SK-N-SH (cell line): ENCODE results near the gene OSBPL6. TPM values are rescaled to one million over a fixed set of nuclear protein-coding genes. Genes with fewer than 3 reads are reported as not detected.

ENCODE experiments used
- CTCF ChIA-PET: fragments of 300-600, 350-600 bp; formaldehyde crosslinking; extraction: SDS; loops from one replicate; lab custom pipeline; 2021; lab: Yijun Ruan, JAX
- POLR2A ChIA-PET: fragments of 350-600 bp; sonication (Branson Sonifier 250); formaldehyde crosslinking; extraction: SDS; loops from one replicate; lab custom pipeline; 2020; ENCODE audit warnings: antibody characterized with exemption, inconsistent platforms; lab: Yijun Ruan, JAX
- DNase-seq: peaks from one replicate; pipeline ENCODE4 v3.0.0; 2012
- H2AFZ ChIP-seq: fragments of 200-600 bp; sonication (generic); 2 replicates; pipeline ENCODE4 v1.8.1; 2016; ENCODE audit warnings: antibody characterized with exemption, mild to moderate bottlenecking, low read depth
- H3F3A ChIP-seq: fragments of 200-600 bp; sonication (generic); replicated peaks from 2 replicates; pipeline ENCODE3; 2016; ENCODE audit warnings: antibody characterized with exemption, mild to moderate bottlenecking; ENCODE audit not compliant: insufficient read depth
- H3K27ac ChIP-seq, 2 experiments: fragments of 200-500 bp in 1 of 2; fragments of 200-600 bp in 1 of 2; sonication (Bioruptor generic) in 1 of 2; sonication (generic), shearing (Covaris generic) in 1 of 2; 2 replicates each; pipeline versions ENCODE4 v1.5.1 to v1.6.1; 2014 to 2016; ENCODE audit warnings: low read depth in 2 of 2, inconsistent platforms in 1 of 2, low read length in 1 of 2, mild to moderate bottlenecking in 1 of 2, mixed read lengths in 1 of 2
- H3K27me3 ChIP-seq: fragments of 200-600 bp; sonication (generic), shearing (Covaris generic); 2 replicates; pipeline ENCODE4 v1.6.1; 2016; ENCODE audit warnings: mixed run types; ENCODE audit not compliant: insufficient read depth
- H3K36me3 ChIP-seq, 2 experiments: fragments of 200-500 bp in 1 of 2; fragments of 200-600 bp in 1 of 2; sonication (Bioruptor generic) in 1 of 2; sonication (generic) in 1 of 2; replicated peaks in 1 of 2; 2 replicates each; pipeline versions ENCODE3 to v1.5.1; 2014 to 2016; ENCODE audit warnings: low read length in 1 of 2, mild to moderate bottlenecking in 1 of 2; ENCODE audit not compliant: insufficient read depth in 2 of 2, control insufficient read depth in 1 of 2
- H3K4me1 ChIP-seq, 2 experiments: fragments of 200-500 bp in 1 of 2; fragments of 200-600 bp in 1 of 2; sonication (Bioruptor generic) in 1 of 2; sonication (generic), shearing (Covaris generic) in 1 of 2; 2 replicates each; pipeline versions ENCODE4 v1.5.1 to v1.6.1; 2014 to 2016; ENCODE audit warnings: low read depth in 1 of 2, low read length in 1 of 2, mixed run types in 1 of 2; ENCODE audit not compliant: insufficient read depth in 2 of 2, control insufficient read depth in 1 of 2
- H3K4me2 ChIP-seq: fragments of 200-600 bp; sonication (generic), shearing (Covaris generic); 2 replicates; pipeline ENCODE4 v1.6.1; 2017; ENCODE audit warnings: mixed run types
- H3K4me3 ChIP-seq, 2 experiments: fragments of 200-500 bp in 1 of 2; fragments of 200-600 bp in 1 of 2; sonication (Bioruptor generic) in 1 of 2; sonication (generic), shearing (Covaris generic) in 1 of 2; 2 replicates each; pipeline versions ENCODE4 v1.5.1 to v1.8.1; 2014 to 2016; ENCODE audit warnings: low read depth in 2 of 2, inconsistent platforms in 1 of 2, low read length in 1 of 2, mild to moderate bottlenecking in 1 of 2, mixed read lengths in 1 of 2, moderate library complexity in 1 of 2
- H3K79me2 ChIP-seq: fragments of 200-600 bp; sonication (generic); 2 replicates; pipeline ENCODE4 v1.8.1; 2017; ENCODE audit warnings: mild to moderate bottlenecking; ENCODE audit not compliant: insufficient read depth
- H3K9ac ChIP-seq: fragments of 200-600 bp; sonication (generic); 2 replicates; pipeline ENCODE4 v1.6.1; 2017; ENCODE audit warnings: mixed run types
- H3K9me2 ChIP-seq: fragments of 200-600 bp; sonication (generic); 2 replicates; pipeline ENCODE4 v1.6.1; 2017; ENCODE audit warnings: mixed run types
- H3K9me3 ChIP-seq: fragments of 200-600 bp; sonication (generic); 2 replicates; pipeline ENCODE4 v1.6.1; 2017; ENCODE audit warnings: mixed run types, mild to moderate bottlenecking, moderate library complexity
- H4K20me1 ChIP-seq: fragments of 200-600 bp; sonication (generic); 2 replicates; pipeline ENCODE4 v1.6.1; 2017; ENCODE audit warnings: mild to moderate bottlenecking, mixed run types; ENCODE audit not compliant: insufficient read depth
- ELF1 ChIP-seq: IDR thresholded peaks from 2 replicates; pipeline ENCODE4 v1.4.0; 2012
- FOSL2 ChIP-seq: IDR thresholded peaks from 2 replicates; pipeline ENCODE4 v1.4.0; 2012; ENCODE audit warnings: low read depth, mild to moderate bottlenecking, moderate library complexity, borderline replicate concordance
- FOXJ3 ChIP-seq: sonication (generic); formaldehyde crosslinking; IDR thresholded peaks from 2 replicates; pipeline ENCODE4 v1.5.1; 2020; ENCODE audit warnings: mild to moderate bottlenecking, missing genetic modification reagents
- GATA2 ChIP-seq: sonication (generic); formaldehyde crosslinking; IDR thresholded peaks from 2 replicates; pipeline ENCODE4 v1.5.0; 2020; ENCODE audit warnings: mild to moderate bottlenecking, missing genetic modification reagents
- JUND ChIP-seq: IDR thresholded peaks from 2 replicates; pipeline ENCODE4 v1.4.0; 2012
- MEF2A ChIP-seq: IDR thresholded peaks from 2 replicates; pipeline ENCODE4 v1.4.0; 2012; ENCODE audit warnings: low read depth, borderline replicate concordance
- MXI1 ChIP-seq: IDR thresholded peaks from 2 replicates; pipeline ENCODE4 v1.6.1; 2012; ENCODE audit warnings: mild to moderate bottlenecking, low read depth, low read length, improper control_type of control experiment
- NFIC ChIP-seq: IDR thresholded peaks from 2 replicates; pipeline ENCODE4 v1.4.0; 2012; ENCODE audit warnings: borderline replicate concordance
- RAD21 ChIP-seq: IDR thresholded peaks from 2 replicates; pipeline ENCODE4 v1.6.1; 2012; ENCODE audit warnings: mild to moderate bottlenecking, low read length
- REST ChIP-seq: IDR thresholded peaks from 2 replicates; pipeline ENCODE4 v1.6.1; 2012; ENCODE audit warnings: mild to moderate bottlenecking, low read depth, low read length, moderate library complexity
- RXRA ChIP-seq: IDR thresholded peaks from 2 replicates; pipeline ENCODE4 v1.4.0; 2012; ENCODE audit warnings: low read depth, mild to moderate bottlenecking, borderline replicate concordance
- TCF12 ChIP-seq: IDR thresholded peaks from 2 replicates; pipeline ENCODE4 v1.4.0; 2012
- TEAD4 ChIP-seq: IDR thresholded peaks from 2 replicates; pipeline ENCODE4 v1.4.0; 2012; ENCODE audit warnings: mild to moderate bottlenecking, borderline replicate concordance; ENCODE audit not compliant: insufficient read depth
- YY1 ChIP-seq: IDR thresholded peaks from 2 replicates; pipeline ENCODE4 v1.4.0; 2012; ENCODE audit warnings: low read depth, mild to moderate bottlenecking
- WGBS: methylation state at CpG from one replicate; pipeline ENCODE4 v1.1.6; 2017; ENCODE audit warnings: low lambda C conversion rate; 5-methylcytosine and 5-hydroxymethylcytosine counted together
- polyA plus RNA-seq, 3 experiments: library from polyadenylated mRNA; depleted of rRNA; stranded (reverse); fragments of >200 nt; gene quantifications; 2 replicates each; pipeline ENCODE4 v1.2.3, GENCODE V29; 2012
- TF ChIP-seq, protein P1 (sequence below): fragments of 200-600 bp; sonication (generic); IDR thresholded peaks from 2 replicates; pipeline ENCODE4 v1.6.1; 2017; ENCODE audit warnings: antibody characterized with exemption, mild to moderate bottlenecking, moderate library complexity
- TF ChIP-seq, protein P2 (sequence below): IDR thresholded peaks from 2 replicates; pipeline ENCODE4; 2012

OSBPL6 gene
- polyA plus RNA-seq, 1 of the 3 experiments (the other 2 are of a cell fraction): 2.7 TPM

- CTCF ChIA-PET: interaction anchor here (1.0 kb wide), 1 partner anchor 129 kb away, joined by 3 read pairs; no protein-coding TSS in a partner anchor
Measured at GRCh38 chr2:178324077-178324476, 129.8 kb downstream of the OSBPL6 start.

More at GRCh38 chr2:178324077-178324476, 129.8 kb downstream of the OSBPL6 start:
- no peak overlapping the region for H3K27ac ChIP-seq
- no peak overlapping the region for H3K9ac ChIP-seq
- POLR2A ChIA-PET: no interaction called here
- TF ChIP-seq TEAD4: no peak
- TF ChIP-seq JUND: no peak
- no peak for TF ChIP-seq YY1
- TF ChIP-seq FOXJ3 (CRISPR knock-in tag): no peak
- TF ChIP-seq NFIC: no peak
- no peak for TF ChIP-seq RAD21
- TF ChIP-seq GATA2 (CRISPR knock-in tag): no peak
- no peak for TF ChIP-seq ELF1
- TF ChIP-seq TCF12: no peak
- no peak for TF ChIP-seq FOSL2
- no peak for TF ChIP-seq REST
- TF ChIP-seq MXI1: no peak
- TF ChIP-seq, protein P1, sequence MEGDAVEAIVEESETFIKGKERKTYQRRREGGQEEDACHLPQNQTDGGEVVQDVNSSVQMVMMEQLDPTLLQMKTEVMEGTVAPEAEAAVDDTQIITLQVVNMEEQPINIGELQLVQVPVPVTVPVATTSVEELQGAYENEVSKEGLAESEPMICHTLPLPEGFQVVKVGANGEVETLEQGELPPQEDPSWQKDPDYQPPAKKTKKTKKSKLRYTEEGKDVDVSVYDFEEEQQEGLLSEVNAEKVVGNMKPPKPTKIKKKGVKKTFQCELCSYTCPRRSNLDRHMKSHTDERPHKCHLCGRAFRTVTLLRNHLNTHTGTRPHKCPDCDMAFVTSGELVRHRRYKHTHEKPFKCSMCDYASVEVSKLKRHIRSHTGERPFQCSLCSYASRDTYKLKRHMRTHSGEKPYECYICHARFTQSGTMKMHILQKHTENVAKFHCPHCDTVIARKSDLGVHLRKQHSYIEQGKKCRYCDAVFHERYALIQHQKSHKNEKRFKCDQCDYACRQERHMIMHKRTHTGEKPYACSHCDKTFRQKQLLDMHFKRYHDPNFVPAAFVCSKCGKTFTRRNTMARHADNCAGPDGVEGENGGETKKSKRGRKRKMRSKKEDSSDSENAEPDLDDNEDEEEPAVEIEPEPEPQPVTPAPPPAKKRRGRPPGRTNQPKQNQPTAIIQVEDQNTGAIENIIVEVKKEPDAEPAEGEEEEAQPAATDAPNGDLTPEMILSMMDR: no peak
- TF ChIP-seq MEF2A: no peak
- TF ChIP-seq RXRA: no peak
- TF ChIP-seq, protein P2, sequence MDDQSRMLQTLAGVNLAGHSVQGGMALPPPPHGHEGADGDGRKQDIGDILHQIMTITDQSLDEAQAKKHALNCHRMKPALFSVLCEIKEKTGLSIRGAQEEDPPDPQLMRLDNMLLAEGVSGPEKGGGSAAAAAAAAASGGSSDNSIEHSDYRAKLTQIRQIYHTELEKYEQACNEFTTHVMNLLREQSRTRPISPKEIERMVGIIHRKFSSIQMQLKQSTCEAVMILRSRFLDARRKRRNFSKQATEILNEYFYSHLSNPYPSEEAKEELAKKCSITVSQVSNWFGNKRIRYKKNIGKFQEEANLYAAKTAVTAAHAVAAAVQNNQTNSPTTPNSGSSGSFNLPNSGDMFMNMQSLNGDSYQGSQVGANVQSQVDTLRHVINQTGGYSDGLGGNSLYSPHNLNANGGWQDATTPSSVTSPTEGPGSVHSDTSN: no peak
- H3F3A ChIP-seq: no peaks in the 10 kb centered on the region
- no peak overlapping the region for H3K4me3 ChIP-seq
- no peak overlapping the region for H3K4me2 ChIP-seq
- no peaks in the 10 kb centered on the region for H3K9me3 ChIP-seq
- WGBS: 86% methylated on average over 5 of the region's 5 CpGs
- DNase-seq: no peak
- H4K20me1 ChIP-seq: no peaks in the 10 kb centered on the region
- no peaks in the 10 kb centered on the region for H3K9me2 ChIP-seq
- no peaks in the 10 kb centered on the region for H3K79me2 ChIP-seq
- H3K4me1 ChIP-seq: 0 out of 4 replicates have a peak, but pooled peaks cover 0 to 9% of the 10 kb centered on the region in 2 experiments
- no peaks in the 10 kb centered on the region for H3K36me3 ChIP-seq
- H3K27me3 ChIP-seq: no peaks in the 10 kb centered on the region
- H2AFZ ChIP-seq: no peak overlapping the region
